ENCODE measurements around the gene LMF1.

DNA sequence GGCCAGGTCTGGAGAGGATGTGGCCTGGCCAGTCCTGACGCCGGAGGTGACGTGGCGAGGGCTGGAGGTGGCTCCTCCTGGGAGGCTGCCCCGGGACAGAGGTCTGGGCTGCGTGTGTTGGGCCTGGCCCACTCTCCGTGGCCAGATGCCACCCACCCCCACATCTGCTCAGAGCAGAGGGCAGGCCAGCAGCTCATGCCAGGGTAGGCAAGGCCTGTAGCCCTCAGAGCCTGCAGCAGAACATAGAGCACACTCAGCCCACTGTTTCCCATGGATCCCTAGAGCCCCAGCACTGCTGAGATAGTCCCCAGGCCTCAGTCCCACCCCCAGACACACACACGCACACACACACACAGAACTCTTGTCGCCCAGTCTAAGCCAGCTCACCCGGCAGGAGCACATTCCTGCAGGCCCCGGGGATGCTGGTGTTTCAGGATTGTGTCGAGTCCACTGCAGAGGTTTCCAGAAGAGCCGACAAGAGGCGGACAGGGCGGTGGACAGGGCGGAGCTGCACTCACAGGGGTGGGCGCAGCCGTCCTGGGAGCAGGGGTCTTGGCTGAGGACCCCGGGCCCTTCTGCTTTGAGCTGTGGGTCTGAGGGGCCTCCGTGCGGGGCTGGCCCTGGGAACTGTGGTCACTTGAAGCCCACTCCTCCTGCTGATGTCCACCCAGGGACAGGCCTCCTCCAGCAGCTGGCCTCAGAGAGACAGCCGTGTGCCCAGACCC lies 44.1 kb upstream of the LMF1 start:
- no peak for TF ChIP-seq POLR2A (IDR thresholded peaks at IDR 0.05)
- TF ChIP-seq, protein P1, sequence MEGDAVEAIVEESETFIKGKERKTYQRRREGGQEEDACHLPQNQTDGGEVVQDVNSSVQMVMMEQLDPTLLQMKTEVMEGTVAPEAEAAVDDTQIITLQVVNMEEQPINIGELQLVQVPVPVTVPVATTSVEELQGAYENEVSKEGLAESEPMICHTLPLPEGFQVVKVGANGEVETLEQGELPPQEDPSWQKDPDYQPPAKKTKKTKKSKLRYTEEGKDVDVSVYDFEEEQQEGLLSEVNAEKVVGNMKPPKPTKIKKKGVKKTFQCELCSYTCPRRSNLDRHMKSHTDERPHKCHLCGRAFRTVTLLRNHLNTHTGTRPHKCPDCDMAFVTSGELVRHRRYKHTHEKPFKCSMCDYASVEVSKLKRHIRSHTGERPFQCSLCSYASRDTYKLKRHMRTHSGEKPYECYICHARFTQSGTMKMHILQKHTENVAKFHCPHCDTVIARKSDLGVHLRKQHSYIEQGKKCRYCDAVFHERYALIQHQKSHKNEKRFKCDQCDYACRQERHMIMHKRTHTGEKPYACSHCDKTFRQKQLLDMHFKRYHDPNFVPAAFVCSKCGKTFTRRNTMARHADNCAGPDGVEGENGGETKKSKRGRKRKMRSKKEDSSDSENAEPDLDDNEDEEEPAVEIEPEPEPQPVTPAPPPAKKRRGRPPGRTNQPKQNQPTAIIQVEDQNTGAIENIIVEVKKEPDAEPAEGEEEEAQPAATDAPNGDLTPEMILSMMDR (IDR thresholded peaks at IDR 0.05) = no peak
